WTC11 (cell line): ENCODE measurements around the gene NLGN1. TPM values are rescaled to one million over a fixed set of nuclear protein-coding genes. Genes with fewer than 3 reads are reported as not detected.

Source experiments
- ATAC-seq: fragments of 200-7000 bp; cut with Tn5 transposase; 2 replicates; pipeline ENCODE4 v1.10.0; 2021; ENCODE audit warnings: mild to moderate bottlenecking, moderate library complexity
- CTCF ChIA-PET: fragments of 300-600 bp; sonication (Branson Sonifier 250); formaldehyde crosslinking; loops from one replicate; lab custom pipeline; 2021; ENCODE audit warnings: antibody characterized with exemption; lab: Charles Lee
- POLR2A ChIA-PET: fragments of 350-600 bp; sonication (Branson Sonifier 250); formaldehyde crosslinking; loops from one replicate; lab custom pipeline; 2021; ENCODE audit warnings: antibody characterized with exemption; lab: Charles Lee
- DNase-seq: peaks from one replicate; pipeline ENCODE4 v3.0.0; 2021; ENCODE audit warnings: low spot score
- H3K27ac Mint-ChIP-seq: 2 replicates; pipeline ENCODE4 v1.8.0; 2021; ENCODE audit warnings: mixed read lengths
- H3K27me3 Mint-ChIP-seq: 2 replicates; pipeline ENCODE4 v1.8.0; 2021; ENCODE audit warnings: low read depth, mild to moderate bottlenecking, moderate library complexity, mixed read lengths
- H3K36me3 Mint-ChIP-seq: 2 replicates; pipeline ENCODE4 v1.8.0; 2021; ENCODE audit warnings: mixed read lengths
- H3K4me1 Mint-ChIP-seq: 2 replicates; pipeline ENCODE4 v1.8.0; 2022; ENCODE audit warnings: mixed read lengths
- H3K4me3 Mint-ChIP-seq: 2 replicates; pipeline ENCODE4 v1.8.0; 2021; ENCODE audit warnings: mild to moderate bottlenecking, moderate library complexity, mixed read lengths
- H3K9me3 Mint-ChIP-seq: 2 replicates; pipeline ENCODE4 v1.8.0; 2021; ENCODE audit warnings: mixed read lengths
- ATF3 ChIP-seq: sonication (generic); formaldehyde crosslinking; conservative IDR thresholded peaks from 2 replicates; pipeline ENCODE4 v1.8.1; 2022; ENCODE audit warnings: mild to moderate bottlenecking, missing genetic modification reagents
- CDX4 ChIP-seq: fragments of 250-450 bp; sonication (Bioruptor Pico); IDR thresholded peaks from 2 replicates; pipeline ENCODE4 v1.9.0; 2021; ENCODE audit warnings: moderate library complexity, mild to moderate bottlenecking, inconsistent platforms, borderline replicate concordance
- E2F4 ChIP-seq: sonication (generic); formaldehyde crosslinking; IDR thresholded peaks from 2 replicates; pipeline ENCODE4 v1.8.1; 2022; ENCODE audit warnings: low read depth, mild to moderate bottlenecking, moderate library complexity, missing genetic modification reagents, borderline replicate concordance
- E2F5 ChIP-seq: sonication (generic); formaldehyde crosslinking; IDR thresholded peaks from 2 replicates; pipeline ENCODE4 v1.8.1; 2022; ENCODE audit warnings: mild to moderate bottlenecking, moderate library complexity, missing genetic modification reagents
- ELF4 ChIP-seq: sonication (generic); formaldehyde crosslinking; IDR thresholded peaks from 2 replicates; pipeline ENCODE4 v1.8.1; 2022; ENCODE audit warnings: low read depth, mild to moderate bottlenecking, moderate library complexity, missing genetic modification reagents
- FOXJ3 ChIP-seq: sonication (generic); formaldehyde crosslinking; IDR thresholded peaks from 2 replicates; pipeline ENCODE4 v1.9.0; 2021; ENCODE audit warnings: missing genetic modification reagents, mild to moderate bottlenecking, borderline replicate concordance
- FOXK1 ChIP-seq: sonication (generic); formaldehyde crosslinking; IDR thresholded peaks from 2 replicates; pipeline ENCODE4 v1.8.0; 2022; ENCODE audit warnings: mild to moderate bottlenecking, moderate library complexity, missing genetic modification reagents
- MAX ChIP-seq: sonication (generic); formaldehyde crosslinking; IDR thresholded peaks from 2 replicates; pipeline ENCODE4 v1.8.0; 2022; ENCODE audit warnings: mild to moderate bottlenecking, missing genetic modification reagents
- MXD4 ChIP-seq: fragments of 250-450 bp; sonication (Bioruptor Pico); IDR thresholded peaks from 2 replicates; pipeline ENCODE4 v1.8.0; 2021; ENCODE audit warnings: mild to moderate bottlenecking, moderate library complexity, borderline replicate concordance
- NFE2L1 ChIP-seq: sonication (generic); formaldehyde crosslinking; IDR thresholded peaks from 2 replicates; pipeline ENCODE4 v1.8.1; 2023; ENCODE audit warnings: missing genetic modification reagents
- NFYB ChIP-seq: sonication (generic); formaldehyde crosslinking; conservative IDR thresholded peaks from 2 replicates; pipeline ENCODE4 v1.8.0; 2022; ENCODE audit warnings: low read depth, missing genetic modification reagents
- PRDM15 ChIP-seq: sonication (generic); formaldehyde crosslinking; IDR thresholded peaks from 2 replicates; pipeline ENCODE4 v1.8.0; 2022; ENCODE audit warnings: missing genetic modification reagents
- RELA ChIP-seq: sonication (generic); formaldehyde crosslinking; IDR thresholded peaks from 2 replicates; pipeline ENCODE4 v1.8.1; 2022; ENCODE audit warnings: missing genetic modification reagents, mild to moderate bottlenecking, borderline replicate concordance
- ZNF263 ChIP-seq: sonication (generic); formaldehyde crosslinking; IDR thresholded peaks from 2 replicates; pipeline ENCODE4 v1.8.1; 2022; ENCODE audit warnings: low read depth, mild to moderate bottlenecking, moderate library complexity, missing genetic modification reagents
- ZNF317 ChIP-seq: sonication (generic); formaldehyde crosslinking; IDR thresholded peaks from 2 replicates; pipeline ENCODE4 v1.8.1; 2023; ENCODE audit warnings: low read depth, mild to moderate bottlenecking, moderate library complexity, missing genetic modification reagents, borderline replicate concordance
- ZSCAN18 ChIP-seq: fragments of 250-450 bp; sonication (Bioruptor Pico); IDR thresholded peaks from 2 replicates; pipeline ENCODE4 v2.1.2; 2022; ENCODE audit warnings: mild to moderate bottlenecking, moderate library complexity
- total RNA-seq: library from RNA; stranded (reverse); gene quantifications from 3 replicates; pipeline ENCODE4 v1.2.3, GENCODE V29; 2021

The NLGN1 gene
- total RNA-seq, 1 experiment from 2014 or later = 12.4 TPM

- TF ChIP-seq ZSCAN18 (CRISPR knock-in tag) (no peak), ZNF263 (CRISPR knock-in tag) (no peak), NFYB (no peak)
These were observed 664.2 kb downstream of the NLGN1 start (continued) for GRCh38 chr3:174061731-174062130.

- DNase-seq = no peak
- Mint-ChIP-seq H3K9me3 (peaks cover 19% of the 10 kb centered on the region), H3K27me3 (no peaks in the 10 kb centered on the region), H3K4me1 (peaks cover 9% of the 10 kb centered on the region; the same call in 1 of the 2 replicates), H3K4me3 (no peak overlapping the region), H3K36me3 (peaks cover 8% of the 10 kb centered on the region), H3K27ac (no peak overlapping the region)
- ATAC-seq = no peak
- POLR2A ChIA-PET = no interaction called here
- CTCF ChIA-PET = no interaction called here
- TF ChIP-seq ZNF317 (CRISPR knock-in tag) (peak; percentile 94), ELF4 (no peak)
These were observed 665.4 kb downstream of the NLGN1 start for GRCh38 chr3:174062923-174063322.

- Mint-ChIP-seq H3K27ac (no peak overlapping the region), H3K36me3 (peaks cover 5% of the 10 kb centered on the region), H3K4me3 (no peak overlapping the region), H3K9me3 (peaks cover 10% of the 10 kb centered on the region)
- POLR2A ChIA-PET = no interaction called here
- no peak for DNase-seq
- no peak for TF ChIP-seq MAX (CRISPR knock-in tag)
- no peak for TF ChIP-seq NFE2L1 (CRISPR knock-in tag)
- no peak for TF ChIP-seq PRDM15 (CRISPR knock-in tag)
- TF ChIP-seq, all 79 proteins: peak for 0
- Mint-ChIP-seq H3K27me3 (no peaks in the 10 kb centered on the region), H3K4me1 (peaks cover 11% of the 10 kb centered on the region; the same call in 1 of the 2 replicates)
- peak; percentile 63 for ATAC-seq
- CTCF ChIA-PET = no interaction called here
These were observed 670.5 kb downstream of the NLGN1 start for GRCh38 chr3:174068035-174068434.

- no peak overlapping the region for H3K27ac Mint-ChIP-seq
- H3K27me3 Mint-ChIP-seq = no peaks in the 10 kb centered on the region
- H3K4me3 Mint-ChIP-seq = no peak overlapping the region
- ATAC-seq (no peak), DNase-seq (no peak)
- H3K4me1 Mint-ChIP-seq = peaks cover 4% of the 10 kb centered on the region; the same call in 1 of the 2 replicates
- H3K36me3 Mint-ChIP-seq = no peaks in the 10 kb centered on the region
- no peaks in the 10 kb centered on the region for H3K9me3 Mint-ChIP-seq
- TF ChIP-seq FOXJ3 (CRISPR knock-in tag) (no peak), MXD4 (no peak), CDX4 (CRISPR knock-in tag) (no peak), ATF3 (CRISPR knock-in tag) (no peak), E2F5 (CRISPR knock-in tag) (no peak), FOXK1 (CRISPR knock-in tag) (no peak), RELA (CRISPR knock-in tag) (no peak), E2F4 (CRISPR knock-in tag) (no peak)
- POLR2A ChIA-PET = no interaction called here
- CTCF ChIA-PET = no interaction called here
These were observed 675.1 kb downstream of the NLGN1 start for GRCh38 chr3:174072675-174073074.
